ENCODE measurements around the gene IWS1.

Gene IWS1

DNA sequence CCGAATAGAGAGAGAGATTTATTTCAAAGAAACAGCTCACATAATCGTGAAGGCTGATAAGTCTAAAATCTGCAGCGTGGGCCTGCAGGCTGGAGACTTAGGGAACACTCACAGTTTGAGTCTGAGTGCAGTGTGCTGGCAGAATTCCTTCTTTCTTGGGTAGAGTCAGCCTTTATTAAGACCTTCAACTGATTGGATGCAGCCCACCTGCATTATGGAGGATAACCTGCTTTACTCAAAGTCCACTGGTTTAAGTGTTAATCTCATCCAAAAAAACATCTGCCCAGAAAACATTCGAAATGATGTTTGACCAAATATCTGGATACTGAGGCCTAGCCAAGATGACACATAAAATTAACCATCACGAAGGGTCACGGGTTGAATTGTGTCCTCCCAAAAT, 91.8 kb downstream of the IWS1 start:
- no peak overlapping the region for H3K4me3 ChIP-seq (ENCODE audit: low read length in 2 of 2)
- no peaks in the 10 kb centered on the region for H3K36me3 ChIP-seq (ENCODE audit: control insufficient read depth in 2 of 2, insufficient read depth in 2 of 2, low read length in 2 of 2)
- no peak overlapping the region for H3K27ac ChIP-seq (ENCODE audit: low read length)
- no peaks in the 10 kb centered on the region for H3K4me1 ChIP-seq (ENCODE audit: control insufficient read depth, insufficient read depth, low read length)
- no peaks in the 10 kb centered on the region for H3K27me3 ChIP-seq (ENCODE audit: control insufficient read depth in 1 of 2, insufficient read depth in 2 of 2, low read length in 2 of 2)
- peaks cover 0 to under 1% of the 10 kb centered on the region in 2 donors for H3K9me3 ChIP-seq (ENCODE audit: control insufficient read depth in 2 of 2, low read length in 2 of 2)
- H3K9ac ChIP-seq (ENCODE audit: low read length in 2 of 2): no peak overlapping the region

DNA sequence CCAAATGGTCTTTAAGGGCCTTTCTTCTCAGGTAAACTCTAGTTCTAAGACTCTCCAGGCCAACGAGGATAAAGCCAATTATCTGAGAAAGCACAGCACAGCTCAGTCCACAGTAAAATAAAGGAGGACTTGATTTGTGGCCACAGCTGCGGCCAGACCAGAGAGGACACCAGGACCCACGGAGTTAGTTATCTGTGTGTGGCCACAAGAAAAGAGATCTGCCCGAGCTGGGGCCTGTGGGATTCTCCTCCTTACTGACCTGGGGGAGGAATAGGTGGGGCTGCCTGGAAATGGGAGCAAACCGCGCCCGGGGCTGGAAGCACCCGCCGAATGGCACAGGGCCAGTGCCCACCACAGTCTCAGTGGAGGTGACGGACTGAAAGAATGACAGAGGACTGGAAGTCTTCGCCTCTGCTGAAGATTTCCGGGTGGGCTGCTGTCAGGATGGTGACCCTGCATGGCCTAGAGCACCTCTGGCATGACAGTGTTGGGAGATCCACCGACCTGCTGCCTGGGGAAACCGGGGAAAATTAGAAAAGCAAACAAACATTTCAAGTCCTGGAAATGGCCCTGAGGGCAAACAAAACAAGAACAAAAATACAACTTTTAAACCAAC, 94.8 kb downstream of the IWS1 start:
- Histone ChIP-seq H3K9me3 (ENCODE audit: control insufficient read depth in 2 of 2, low read length in 2 of 2) (no peaks in the 10 kb centered on the region), H3K27ac (ENCODE audit: low read length) (no peak overlapping the region), H3K36me3 (ENCODE audit: control insufficient read depth in 2 of 2, insufficient read depth in 2 of 2, low read length in 2 of 2) (no peaks in the 10 kb centered on the region), H3K4me1 (ENCODE audit: control insufficient read depth, insufficient read depth, low read length) (no peaks in the 10 kb centered on the region), H3K27me3 (ENCODE audit: control insufficient read depth in 1 of 2, insufficient read depth in 2 of 2, low read length in 2 of 2) (no peaks in the 10 kb centered on the region), H3K9ac (ENCODE audit: low read length in 2 of 2) (no peak overlapping the region), H3K4me3 (ENCODE audit: low read length in 2 of 2) (no peak overlapping the region)
